Daoy (cell line): ENCODE results near the gene ABHD12B. TPM values are rescaled to one million over a fixed set of nuclear protein-coding genes. Genes with fewer than 3 reads are reported as not detected.
"Not testable (repeated sequence)": the region's sequence is repeated elsewhere in the genome, so short reads cannot be mapped to it uniquely, and the experiment has no call there.

Experiments used
- DNase-seq: peaks from one replicate; pipeline ENCODE4 v3.0.0-alpha.2; 2015; ENCODE audit warnings: low read depth
- total RNA-seq: library from RNA; depleted of rRNA; stranded (reverse); fragments of >200 nt; shearing (Covaris generic); gene quantifications from 2 replicates; pipeline ENCODE4 v1.2.3, GENCODE V29; 2014

Gene ABHD12B
- total RNA-seq, 1 experiment from 2014 or later, result not detected

DNA sequence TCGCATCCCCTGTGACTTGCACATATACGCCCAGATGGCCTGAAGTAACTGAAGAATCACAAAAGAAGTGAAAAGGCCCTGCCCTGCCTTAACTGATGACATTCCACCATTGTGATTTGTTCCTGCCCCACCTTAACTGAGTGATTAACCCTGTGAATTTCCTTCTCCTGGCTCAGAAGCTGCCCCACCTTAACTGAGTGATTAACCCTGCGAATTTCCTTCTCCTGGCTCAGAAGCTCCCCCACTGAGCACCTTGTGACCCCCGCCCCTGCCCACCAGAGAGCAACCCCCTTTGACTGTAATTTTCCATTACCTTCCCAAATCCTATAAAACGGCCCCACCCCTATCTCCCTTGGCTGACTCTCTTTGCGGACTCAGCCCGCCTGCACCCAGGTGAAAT is 24.6 kb downstream of the ABHD12B start:
- DNase-seq, result not testable (repeated sequence)

- DNase-seq, result not testable (repeated sequence)
Observed at GRCh38 chr14:50897005-50897404, 25.2 kb downstream of the ABHD12B start.

GRCh38 chr14:50897658-50898175 is 25.9 kb downstream of the ABHD12B start:
- no peak for DNase-seq

DNA sequence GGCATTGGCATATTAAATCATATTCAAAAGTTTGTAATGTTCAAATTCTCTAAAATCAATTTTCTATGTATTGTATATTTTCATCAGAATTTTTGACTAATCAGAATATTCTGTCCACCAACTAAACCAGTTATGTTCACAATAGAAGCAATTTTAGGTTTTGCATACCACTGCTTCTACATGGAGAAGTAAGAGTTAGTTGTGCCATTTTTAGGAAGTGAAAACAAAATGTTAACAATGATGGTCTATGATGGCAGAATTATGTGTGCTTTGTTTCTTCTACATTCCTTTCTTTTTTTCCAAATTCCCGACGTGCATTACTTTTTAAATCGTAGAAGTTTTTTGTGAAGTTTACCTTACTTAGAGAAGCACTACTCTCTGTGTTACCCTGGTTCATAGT is 29.5 kb downstream of the ABHD12B start:
- DNase-seq, result no peak

DNA sequence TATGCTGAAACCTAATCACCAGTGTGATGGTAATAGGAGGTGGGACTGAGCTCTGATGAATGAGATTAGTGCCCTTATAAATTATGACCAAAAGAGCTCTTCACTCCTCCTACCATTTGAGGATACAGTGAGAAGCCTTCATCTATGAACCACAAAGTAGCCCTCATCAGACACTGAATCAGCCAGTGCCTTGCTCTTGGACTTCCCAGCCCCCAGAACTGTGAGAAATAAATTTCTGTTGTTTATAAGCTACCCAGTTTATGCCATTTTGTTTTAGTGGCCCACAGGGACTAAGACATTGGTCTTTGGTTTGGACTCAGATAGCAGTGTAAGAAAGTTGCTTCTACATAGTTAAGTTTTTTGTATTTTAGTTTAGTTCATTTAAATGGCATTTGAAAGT is 32.9 kb downstream of the ABHD12B start:
- DNase-seq, result no peak

DNA sequence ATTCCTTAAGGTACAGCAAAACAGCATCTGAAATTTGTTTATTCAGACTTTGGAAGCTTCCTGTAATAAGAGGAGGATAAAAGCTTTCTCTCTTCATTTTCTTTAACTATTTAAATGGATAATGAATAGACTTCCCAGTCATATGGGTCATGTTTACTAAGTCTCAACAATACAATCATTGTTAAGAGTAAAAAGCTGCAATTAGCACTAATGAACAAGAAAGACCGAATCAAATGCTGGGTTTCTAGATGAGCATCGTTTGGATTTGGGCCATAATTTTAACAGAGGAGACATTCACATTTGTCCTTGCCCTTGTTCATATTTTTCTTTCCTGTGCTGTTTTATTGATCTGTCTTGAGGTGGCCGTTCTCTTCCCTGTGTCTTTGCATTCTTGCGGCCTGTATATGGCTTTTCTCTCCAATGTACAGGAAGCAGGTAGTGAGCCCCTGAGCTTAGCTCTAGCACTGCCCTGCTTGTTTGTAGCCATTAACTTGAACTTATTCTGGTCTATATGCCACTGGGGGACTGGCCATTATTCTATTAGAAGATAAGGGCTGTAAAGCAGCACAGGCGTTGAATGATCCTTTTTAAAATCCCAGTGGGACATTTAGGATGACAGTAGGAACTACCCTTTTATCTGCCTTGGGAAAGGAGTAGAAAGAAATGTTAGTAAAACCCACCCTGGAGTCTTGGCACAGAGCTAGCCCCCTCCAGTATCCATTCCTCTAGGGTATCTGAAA is 34.6 kb downstream of the ABHD12B start:
- DNase-seq, result no peak

DNA sequence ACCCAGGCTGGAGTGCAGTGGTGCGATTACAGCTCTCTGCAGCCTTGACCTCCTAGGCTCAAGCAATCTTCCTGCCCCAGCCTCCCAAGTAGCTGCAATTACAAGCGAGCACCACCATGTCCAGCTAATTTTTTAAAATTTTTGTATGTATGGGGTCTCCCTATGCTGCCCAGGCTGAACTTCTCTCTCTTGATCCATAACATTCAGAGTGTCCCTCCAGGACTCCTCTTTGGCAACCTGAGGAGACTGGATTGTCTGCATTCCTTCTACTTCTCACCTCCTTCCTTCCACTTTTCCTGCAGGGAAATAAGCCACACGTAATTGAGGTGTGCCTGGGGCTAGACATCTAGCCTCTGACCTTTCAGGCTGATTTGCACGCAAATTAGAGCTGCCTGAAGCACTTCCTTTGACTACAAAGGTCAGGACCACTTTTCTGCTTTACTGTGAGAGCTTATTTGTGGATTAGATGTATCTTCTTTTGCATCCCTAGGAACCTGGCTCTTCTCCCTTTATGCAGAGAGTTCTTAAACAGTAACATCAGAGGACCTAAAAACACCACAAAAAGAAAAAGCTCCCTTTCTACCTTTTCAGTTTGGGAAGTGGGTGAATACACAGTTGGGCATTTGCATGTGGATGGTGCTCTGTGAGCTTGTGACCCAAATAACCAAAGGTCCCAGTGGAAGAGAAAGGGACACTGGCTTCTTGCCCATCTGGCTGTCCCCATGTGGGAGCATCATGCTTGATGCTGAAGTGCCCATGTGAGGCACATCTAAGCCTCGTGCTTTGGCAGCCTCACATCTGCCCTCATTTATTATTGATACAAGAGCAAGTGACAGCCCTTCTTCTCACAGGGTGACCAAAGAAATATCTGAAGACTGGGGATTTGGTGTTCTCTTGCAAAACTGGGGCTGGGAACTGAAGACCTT is 38.9 kb downstream of the ABHD12B start:
- DNase-seq, result no peak

GRCh38 chr14:50917449-50917848 is 45.6 kb downstream of the ABHD12B start:
- no peak for DNase-seq

DNA sequence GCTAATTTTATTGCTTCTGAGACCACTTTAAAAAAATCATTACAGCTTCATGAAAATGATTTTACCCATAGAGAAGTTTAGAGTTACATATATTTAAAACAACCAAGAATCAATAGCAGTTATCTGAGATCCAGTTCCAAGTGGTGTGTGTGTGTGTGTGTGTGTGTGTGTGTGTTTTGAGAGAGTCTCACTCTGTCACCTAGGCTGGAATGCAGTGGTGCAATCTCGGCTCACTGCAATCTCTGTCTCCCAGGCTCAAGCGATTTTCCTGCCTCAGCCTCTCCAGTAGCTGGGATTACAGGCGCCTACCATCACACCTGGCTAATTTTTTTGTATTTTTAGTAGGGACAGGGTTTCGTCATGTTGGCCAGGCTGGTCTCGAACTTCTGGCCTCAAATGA is 47.7 kb downstream of the ABHD12B start:
- not testable (repeated sequence) for DNase-seq

DNA sequence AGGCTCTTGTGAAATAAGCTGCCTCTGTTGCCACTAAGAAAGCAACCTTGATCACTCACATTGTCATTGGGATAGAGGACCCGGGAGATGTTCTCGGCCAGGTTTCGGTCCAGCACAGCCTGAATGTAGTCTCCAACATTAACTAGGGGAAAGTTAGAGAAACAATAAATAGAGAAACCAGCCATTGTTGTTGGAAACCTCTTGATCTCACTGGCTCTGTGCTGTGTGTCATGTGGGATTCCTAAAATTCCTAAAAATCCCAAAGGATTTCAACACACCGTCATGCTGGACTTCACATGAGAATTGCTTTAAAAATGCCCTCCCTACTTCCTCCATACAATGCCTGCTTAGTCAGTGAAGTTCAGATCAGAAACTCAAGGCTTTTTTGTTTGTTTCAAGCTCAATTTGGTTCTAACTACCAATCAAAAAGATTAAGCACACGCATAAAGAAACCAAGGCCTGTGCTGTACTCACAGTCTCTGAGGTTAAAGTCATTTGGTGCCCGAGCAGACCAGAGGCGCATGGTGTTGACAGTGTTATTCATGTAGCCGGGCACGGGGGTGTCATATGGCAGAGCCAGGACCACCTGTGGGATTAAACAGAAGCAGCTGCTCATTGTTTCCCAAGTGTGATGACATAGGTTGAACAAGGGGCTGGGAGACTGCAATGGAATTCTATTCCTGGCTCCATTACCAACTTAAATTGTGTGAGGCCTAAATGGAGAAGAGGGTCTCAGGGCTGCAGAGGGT is 48.8 kb downstream of the ABHD12B start:
- DNase-seq, result peak; percentile 58

- no peak for DNase-seq
Observed at GRCh38 chr14:50922803-50923202, 51.0 kb downstream of the ABHD12B start.

DNA sequence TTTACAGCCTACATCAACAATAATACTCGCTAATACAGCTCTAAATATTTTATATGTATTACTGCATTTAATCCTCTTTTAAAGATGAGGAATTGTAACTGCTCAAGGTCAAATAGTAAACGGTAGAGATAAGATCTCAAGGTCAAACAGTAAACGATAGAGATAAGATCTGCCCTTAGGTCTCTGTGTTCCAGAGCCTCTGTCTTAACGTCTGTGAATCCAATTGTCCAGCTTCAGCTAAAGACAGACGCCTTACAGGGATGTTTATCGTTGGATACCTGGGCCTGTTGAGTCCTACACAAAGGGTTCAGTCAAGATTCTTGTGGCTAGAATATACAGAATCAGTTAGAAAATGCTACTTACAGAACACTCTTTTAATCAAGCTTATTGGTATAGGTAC is 52.4 kb downstream of the ABHD12B start:
- no peak for DNase-seq

- DNase-seq, result no peak
Observed at GRCh38 chr14:50924843-50925242, 53.0 kb downstream of the ABHD12B start.

DNA sequence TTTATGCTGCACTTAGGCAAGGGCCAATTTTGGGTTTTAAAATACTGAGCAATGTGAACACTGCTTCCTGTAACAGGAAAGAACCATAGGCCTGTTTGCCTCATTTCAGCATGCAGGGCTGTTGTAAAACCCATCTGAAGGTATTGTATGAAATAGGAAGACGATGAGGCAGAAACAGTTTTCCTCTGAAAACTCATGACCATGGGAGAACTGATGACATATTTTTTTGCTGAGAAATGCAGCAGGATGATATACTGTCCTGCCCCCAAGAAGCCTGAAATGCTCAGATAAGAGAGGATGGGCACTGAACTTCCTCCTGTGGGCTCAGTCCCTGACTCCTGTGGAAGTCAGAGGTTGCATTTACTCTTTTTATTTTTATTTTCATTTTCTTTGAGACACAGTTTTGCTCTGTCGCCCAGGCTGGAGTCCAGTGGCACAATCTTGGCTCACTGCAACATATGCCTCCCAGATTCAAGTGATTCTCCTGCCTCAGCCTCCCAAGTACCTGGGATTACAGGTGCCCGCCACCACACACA is 55.1 kb downstream of the ABHD12B start:
- DNase-seq, result no peak

DNA sequence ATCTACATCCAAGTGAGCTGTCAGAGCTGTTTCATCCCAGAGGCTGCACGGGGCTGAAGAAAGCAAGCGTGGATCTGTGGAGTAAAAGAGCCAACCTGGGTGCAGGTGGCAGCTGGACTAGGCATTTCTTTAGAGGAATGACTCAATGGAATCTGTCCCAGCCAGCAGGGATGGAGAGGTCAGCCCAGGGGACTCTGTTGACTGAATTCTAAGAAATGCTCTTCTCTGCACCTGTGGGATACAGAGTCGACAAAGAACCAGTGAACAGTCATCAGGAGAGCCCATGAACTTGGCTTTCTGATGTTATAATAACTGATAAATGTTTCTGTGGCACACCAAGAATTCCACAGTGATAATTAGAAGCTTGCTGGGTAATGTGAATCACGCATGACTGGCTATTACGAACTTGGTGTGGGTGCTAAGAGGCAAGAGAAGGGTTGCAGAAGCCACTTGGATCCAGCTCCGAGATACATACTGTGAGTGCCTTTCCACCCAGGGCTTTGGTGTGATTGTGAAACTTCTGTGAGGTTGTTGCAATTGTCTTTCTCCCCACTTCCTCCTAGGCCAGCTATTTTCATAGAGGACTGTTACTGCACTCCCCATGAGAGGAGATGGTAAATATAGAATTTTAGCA is 56.3 kb downstream of the ABHD12B start:
- peak; percentile 15 for DNase-seq

DNA sequence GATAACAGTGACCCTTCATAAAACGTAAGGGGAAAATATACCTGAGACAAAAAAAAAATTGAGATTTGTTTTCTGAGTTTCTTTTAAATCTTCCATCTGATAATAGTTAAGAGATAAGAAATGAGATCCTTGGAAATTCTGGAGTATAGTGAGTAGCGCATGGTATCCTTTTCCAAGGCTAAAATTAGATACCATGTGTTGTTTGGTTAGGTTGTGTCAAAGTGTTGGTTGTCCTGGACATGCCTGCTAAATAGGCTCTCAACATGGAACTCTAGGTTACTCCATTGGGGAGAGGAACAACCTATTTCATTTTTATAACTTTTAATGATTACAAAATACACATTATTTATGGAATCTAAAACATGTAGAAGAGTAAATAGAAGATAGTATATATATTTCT is 57.7 kb downstream of the ABHD12B start:
- DNase-seq, result no peak

DNA sequence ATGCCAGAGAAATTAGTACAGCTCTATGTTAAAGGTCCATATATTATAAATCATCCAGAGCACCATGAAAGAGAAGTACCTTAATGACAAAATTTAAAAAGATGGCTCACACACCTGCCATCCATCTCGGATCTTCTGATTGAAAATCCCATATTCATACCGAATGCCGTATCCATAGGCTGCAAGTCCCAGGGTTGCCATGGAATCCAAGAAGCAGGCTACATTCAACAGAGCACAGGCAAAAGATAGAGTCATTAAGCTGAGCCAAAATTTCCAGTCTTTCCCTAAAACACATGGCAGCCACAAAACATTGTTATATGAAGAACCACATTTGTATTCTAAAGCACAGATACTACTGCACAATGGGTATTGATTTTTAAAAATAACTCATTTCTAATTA is 59.7 kb downstream of the ABHD12B start:
- DNase-seq, result no peak

DNA sequence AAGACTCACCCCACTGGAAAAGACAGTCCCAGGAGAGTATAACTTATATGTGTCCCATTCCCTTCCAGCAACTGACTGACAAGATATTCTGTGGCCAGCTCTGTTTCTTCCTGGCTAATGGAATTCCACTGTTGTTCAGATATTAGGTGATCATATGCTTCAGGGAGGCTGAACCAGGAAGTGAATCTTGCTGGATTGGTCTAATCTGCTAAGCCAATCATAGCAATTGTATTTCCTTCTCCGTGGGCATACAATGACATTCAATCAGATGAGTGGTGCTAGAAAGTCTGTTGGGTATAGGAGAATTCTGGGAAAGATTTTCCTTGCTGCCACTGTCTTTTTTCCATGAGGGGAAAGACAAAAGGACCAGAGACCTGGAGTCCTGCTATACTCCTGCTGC is 60.3 kb downstream of the ABHD12B start:
- DNase-seq, result no peak

GRCh38 chr14:50932592-50933495 is 61.0 kb downstream of the ABHD12B start:
- no peak for DNase-seq
